NCI-H1436 (cell line): ENCODE data around the gene RAD51B.

Experiments
- DNase-seq: peaks from one replicate; lab custom pipeline; 2025; lab: John Stamatoyannopoulos, UW

The RAD51B gene

DNA sequence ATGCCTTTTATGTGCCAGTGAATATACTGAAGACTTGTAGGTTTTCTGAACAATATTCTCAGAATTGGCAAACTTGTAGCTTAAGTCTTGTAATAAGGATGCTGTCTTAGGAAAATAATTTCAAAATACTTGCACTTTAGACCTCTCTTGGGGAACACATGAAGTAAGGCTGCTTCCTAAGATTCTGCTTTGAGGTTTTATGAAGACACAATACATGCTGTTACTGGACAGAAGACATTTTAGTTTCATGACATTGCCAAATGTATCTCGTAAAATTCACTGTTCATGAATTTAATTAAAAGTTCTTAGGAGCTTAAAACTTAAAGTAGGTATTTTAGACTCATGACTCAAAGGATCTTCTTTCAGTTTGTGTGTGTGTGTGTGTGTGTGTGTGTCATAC lies 80.7 kb downstream of the RAD51B start:
- DNase-seq: no peak

DNA sequence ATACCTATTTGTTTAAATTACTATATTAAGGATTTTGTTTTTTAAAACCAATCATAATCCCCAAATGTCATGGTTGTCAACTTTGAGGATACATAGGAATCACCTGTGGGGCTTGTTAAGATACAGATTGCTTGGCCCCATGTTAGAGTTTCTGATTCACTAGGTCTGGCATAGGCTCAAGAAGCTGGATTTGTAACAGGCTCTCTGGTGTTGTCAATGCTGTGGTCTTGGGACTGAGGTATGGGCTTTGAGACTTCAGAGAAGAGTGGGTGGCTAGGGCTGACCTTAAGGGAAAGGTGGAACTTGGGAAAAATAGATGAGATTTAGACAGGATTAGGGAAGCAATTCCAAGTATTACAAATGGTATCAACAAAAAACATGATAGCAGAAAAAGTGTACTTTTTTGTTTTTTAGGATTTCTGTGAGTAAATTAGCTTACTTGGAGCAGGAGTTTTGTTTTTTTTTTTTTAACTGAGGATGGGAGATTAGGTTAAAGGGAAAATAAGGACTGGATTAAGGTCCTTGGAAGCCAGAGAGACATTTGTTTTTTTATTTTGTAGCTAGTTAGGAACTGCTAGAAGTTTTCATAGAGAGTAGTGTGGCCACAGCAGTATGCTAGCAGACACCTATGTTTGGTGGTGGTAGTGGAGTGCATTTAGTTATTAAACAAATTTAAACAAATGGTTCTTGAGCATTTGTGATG lies 88.6 kb downstream of the RAD51B start:
- DNase-seq: no peak

DNA sequence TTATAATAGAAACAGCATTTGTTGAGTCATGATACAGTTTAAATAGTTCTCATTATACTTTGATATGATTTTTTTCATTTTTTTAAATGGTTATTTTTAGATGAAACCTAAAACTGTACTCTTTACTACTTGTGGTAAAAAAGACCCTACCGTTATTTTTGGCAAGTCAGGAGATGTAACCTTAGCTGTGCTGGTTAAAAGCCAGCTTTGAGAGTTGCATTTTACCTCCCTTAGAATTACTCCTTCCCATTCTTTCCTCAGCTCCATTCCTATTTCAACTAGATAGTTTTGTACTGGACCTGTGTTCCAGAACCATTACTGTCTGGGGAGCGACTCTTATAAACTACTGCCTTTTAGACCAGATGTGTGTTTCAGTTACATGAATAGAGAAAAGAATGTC lies 92.0 kb downstream of the RAD51B start:
- no peak for DNase-seq

DNA sequence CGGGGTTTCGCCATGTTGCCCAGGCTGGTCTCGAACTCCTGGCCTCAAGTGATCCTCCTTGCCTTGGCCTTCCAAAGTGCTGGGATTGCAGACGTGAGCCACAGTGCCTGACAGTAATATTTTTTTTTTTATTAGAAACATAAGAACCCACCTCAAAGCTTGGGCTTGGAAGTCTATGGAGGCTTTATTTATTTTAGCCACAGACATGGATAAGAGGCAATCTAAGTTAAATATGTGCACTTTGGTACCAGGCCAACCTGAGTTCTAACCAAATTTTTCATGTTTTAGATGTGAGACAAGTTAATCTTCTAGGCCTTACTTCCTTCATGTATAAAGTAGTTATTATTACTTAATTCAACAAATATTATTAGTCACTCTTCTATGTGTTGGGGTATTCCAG lies 96.9 kb downstream of the RAD51B start:
- no peak for DNase-seq

DNA sequence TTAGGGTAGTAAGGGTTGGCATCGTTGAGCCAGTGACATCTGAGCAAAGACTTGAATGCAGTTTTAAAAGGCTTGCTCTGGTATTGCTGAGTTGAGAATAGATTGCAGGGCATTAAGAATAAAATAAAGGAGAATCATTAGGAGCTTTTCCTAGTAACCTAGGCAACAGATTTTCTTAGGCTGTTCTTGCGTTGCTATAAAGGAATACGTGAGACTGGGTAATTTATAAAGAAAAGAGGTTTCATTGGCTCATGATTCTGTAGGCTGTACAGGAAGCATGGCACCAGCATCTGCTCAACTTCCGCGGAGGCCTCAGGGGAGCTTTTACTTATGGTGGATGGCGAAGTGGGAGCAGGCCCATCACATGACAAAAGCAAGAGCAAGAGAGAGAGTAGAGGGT lies 97.4 kb downstream of the RAD51B start:
- no peak for DNase-seq

DNA sequence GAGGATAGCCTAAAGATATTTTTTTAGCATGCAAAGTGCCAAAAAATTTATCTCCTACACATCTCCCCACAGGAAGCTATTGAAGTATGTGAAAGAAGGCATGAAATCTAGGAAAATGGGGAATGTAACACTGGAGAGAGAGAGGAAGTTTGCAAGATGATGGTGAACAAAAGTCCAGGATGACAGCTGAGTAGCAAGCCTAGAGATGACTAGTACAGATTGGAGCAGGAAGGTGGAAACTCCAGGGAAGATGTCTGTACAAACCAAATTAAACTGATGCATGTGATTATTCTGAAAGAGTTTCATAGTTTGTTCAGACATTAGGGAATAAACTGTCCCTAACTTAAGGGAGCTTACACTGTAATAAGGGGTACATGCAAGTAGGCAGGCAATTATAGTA lies 99.3 kb downstream of the RAD51B start:
- DNase-seq: no peak

DNA sequence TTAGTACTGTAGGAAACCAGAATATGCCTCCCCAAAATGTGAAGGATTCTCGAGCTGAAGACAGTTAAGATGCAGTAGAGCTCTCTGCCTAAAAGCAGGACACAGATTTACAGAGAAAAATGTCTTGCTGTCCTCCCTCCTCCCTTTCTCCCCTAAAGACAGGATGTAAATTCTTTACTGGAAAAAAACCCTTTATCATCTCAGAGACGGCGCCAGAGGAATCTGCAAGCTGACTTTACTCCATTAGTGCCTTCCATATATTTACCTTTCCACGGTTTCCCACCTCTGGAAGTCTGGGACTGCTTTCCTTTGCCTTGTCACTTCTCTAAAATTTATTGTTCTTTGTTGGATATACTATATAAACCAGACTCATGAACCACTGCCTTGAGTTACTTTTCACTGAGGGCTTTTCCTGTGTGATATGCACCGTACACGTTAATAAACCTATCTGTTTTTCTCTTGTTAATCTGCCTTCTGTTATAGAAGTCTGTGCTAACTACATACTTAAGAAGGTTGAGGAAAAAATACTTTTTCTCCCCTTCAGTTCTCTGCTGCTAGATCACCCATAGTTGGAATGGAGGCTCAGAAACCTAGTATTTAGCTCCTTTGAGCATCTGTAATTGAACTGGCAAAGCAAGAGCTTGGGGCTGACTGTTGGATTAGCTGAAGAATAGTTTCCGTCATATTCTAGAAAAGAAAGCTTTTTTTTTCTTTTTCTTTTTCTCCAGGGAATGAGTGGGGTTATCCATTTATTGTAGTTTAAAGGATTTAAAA lies 99.9 kb downstream of the RAD51B start:
- no peak for DNase-seq

DNA sequence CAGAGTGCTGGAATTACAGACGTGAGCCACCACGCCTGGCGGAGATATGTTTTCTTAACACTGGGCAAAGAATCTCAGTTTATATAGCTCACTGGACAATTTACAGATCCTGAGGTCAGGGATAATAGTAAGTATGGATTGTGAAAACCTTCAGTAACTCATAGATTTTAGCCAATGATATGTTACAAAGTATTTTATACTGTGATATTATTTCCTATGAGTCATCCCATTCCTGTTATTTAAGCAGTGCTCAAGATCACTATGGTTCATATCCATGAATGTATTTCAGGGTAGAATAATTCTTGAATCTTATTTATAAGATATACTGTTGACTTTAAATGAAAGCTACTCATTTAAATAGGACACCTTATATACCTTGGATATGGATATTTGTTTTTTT lies 107.2 kb downstream of the RAD51B start:
- no peak for DNase-seq

DNA sequence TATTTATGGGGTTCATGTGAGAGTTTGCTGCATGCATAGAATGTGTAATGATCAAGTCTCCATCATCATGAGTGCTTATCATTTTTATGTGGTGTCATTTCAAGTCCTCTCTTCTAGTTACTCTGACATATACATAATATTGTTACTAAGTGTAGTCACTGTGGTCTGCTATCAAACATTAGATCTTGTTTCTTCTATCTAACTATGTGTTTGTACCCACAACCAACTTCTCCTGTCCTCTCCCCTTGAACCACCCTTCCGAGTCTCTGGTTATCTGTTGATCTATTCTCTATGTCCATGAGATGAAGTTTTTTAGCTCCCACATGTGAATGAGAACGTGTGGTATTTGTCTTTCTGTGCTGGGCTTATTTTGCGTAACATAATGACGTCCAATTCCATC lies 107.7 kb downstream of the RAD51B start:
- no peak for DNase-seq

DNA sequence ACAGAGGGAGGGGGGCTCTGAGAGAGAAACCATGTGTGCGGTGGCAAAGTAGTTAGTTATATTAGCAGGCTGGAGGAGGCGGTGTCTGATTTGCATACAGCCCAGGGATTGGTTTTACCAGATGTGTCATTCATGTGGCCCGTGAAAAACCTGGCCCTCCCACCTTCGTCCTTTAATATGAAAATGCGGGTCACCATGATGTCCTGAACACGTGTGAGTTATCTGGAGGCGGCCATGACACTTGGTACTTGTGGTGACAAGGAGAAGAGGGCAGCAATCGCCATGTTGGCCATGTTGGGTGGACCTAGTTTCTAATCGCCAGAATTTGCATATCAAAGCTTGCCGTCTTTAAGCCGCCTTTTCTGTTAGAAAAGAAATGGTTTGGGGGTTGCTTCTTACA lies 108.8 kb downstream of the RAD51B start:
- no peak for DNase-seq

DNA sequence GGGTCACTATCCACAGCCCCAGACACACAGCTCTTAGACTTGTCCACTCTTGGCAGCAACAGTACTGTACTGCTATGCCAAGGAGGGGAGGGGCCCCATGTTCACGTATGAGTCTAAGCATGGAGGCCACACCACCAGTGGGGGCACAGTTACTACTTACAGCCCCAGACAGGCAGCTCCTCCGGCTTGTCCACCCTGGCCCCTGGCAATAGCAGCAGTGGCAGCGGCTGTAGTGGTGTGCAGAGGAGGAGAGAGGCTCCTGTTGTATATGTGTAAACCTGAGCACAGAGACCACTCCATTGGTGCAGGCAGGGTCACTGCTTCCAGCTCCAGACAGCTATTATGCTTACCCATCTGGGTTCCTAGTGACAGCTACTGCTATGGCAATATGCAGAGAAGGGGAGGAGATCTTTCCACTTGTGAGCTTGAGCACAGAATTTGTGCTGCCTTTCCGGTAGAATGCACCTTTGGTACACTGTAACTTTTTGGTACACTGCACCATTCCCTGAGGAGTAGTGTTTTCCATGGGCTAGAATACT lies 113.2 kb downstream of the RAD51B start:
- no peak for DNase-seq

DNA sequence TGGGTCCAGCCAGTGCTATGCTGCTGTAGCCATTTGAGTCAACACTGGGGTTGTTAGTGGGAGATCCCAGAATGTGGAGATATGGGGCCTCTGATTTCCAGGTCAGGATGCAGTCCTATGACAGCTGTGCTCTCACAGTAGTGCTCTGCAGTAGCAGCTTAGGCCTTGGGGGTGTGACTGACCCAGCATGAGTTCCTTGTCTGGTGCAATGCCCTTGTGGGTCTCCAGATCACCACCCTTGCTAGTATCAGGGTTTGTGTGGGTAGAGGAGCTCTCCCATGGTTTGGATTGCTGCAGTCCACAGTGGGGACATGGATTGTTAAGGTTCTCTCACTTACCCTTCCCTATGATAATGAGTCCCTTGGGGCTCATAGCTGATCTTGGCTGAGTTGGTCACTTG lies 113.7 kb downstream of the RAD51B start:
- no peak for DNase-seq

DNA sequence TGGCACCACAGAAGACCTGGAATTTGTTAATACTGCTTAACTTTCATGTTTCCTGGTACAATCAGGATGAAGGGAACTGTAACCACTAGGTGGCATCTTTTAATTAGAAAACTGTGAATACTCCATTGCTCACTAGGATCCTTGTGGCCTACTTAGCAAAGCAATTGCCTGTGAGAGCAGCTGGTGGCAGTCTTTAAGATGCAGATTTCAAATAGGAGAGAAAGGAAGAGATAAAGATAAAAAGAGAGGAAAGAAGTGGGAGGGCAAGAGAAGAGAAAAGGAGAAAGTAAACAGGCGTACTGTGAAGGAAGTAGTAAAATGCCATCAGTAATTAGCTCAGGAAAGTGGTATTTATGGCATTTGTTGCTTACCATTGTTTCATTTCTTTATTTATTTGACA lies 114.5 kb downstream of the RAD51B start:
- DNase-seq: peak; percentile 56

DNA sequence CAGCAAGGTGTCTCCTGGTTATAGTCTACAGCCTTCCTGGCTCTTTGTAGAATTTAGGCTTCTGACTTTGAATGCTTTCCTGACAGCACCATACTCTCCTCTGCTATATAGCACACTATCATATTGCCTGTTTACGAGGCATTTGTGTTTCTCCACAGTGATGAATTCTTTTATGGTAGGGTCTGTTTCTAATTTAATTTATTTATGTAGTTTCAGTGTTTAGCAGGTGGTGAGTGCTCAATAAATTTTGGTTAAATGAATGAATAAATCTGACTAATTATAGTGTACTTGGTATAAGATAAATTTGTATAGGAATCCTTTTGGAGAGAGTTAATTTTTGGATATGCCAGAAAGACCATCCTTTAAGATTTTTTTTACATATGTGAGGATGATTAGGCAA lies 115.3 kb downstream of the RAD51B start:
- no peak for DNase-seq

DNA sequence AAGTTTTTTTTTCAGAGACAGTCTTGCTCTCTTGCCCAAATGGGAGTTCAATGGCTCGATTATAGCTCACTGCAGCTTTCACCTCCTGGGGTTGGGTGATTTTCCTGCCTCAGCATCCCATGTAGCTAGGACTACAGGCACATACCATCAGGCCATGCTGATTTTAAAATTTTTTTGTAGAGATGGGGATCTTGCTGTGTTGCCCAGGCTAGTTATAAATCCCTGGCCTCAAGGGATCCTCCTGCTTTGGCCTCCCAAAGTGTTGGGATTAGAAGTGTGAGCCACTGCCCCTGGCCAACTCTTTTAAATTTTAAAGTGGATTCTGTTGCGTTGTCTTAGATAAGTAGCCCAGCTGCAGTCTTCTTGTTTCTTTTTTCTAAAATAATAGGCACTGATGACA lies 115.8 kb downstream of the RAD51B start:
- no peak for DNase-seq

DNA sequence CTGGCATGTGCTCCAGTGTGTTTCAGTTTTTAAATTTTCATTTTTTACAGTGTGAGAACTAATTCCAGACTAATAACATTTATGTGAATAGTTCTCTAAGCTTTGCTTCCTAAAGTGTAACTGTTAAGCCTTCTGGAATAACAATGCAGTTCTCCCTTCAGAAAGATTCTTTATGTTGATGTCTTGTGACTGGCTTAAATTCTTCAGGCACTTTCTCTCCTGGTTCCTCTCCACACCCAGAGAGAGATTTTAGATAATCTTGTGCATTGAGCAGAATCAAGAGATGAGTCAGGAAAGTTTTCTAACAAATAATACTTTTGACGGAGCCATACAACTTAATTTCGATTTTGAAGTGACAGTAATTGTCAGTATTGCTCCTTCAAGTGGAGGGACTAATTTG lies 118.5 kb downstream of the RAD51B start:
- no peak for DNase-seq

DNA sequence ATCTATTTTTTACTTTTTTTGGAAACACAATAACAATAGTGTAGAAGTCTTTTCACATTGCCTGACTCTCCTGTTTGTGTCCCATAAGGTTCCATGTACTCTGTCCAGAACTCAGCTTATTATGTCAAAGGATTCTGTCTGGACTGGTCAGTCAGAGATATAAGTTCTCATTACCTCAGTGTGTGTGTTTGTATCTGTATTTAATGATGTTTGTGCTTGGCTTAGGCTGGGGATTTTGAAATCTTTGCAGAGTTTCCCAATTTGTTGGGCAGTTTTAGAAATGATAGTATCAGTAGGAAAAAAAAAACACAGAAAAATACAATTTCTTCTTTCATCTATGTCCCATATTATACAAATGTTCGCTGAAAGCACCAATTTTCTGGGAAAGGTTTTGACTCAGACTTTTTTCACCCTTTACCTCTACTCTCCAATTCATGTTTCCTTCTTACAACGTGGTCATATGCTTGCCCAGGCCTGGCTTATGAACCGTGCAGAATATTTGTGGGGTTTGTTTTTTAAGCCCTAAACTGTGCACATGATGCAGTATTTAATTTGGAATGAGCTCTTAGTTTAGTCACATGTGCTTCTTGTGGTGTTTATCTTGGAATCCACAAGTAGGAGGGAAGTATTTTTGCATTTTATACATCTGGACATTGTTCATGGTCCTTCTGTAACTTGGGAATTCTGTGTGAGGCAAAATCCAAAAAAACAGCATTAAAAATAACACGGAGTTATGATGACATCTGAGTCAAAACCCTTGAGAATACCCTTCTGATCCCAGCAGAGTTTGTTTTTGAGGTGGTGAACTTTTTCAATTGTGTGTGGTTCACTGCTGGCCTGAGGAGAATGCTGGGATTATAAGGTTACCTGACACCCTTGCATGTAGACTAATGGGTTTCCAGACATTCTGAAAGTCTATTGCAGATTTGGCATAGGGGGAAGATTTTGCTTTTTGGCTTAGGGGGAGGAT lies 121.2 kb downstream of the RAD51B start:
- no peak for DNase-seq

DNA sequence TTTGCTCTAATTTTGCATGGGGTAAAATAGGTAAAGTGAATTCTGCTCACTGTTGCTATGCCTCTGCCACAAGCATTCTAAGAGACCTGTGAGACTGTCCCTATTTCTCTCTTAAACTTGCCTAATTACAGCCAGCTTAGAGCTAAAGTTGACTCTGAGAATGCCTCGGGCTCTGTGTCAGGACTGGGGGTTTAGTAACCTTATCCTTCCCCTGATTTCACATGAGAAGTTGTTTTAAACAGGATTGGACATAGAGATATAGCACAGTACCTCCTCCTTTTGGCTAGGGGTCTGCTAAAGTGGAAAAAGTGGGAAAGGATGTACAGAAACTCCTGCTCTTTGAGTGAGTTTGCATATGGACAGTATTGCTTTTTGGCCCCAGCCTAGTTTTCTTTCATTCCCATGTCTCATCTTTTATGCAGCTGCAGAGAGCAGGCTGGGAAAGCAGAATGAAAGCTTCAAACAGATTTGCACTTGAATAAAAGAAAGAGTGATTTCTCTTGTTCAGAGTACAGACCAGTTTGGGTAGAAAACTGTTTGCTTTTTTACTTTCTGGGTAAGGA lies 122.0 kb downstream of the RAD51B start:
- no peak for DNase-seq

DNA sequence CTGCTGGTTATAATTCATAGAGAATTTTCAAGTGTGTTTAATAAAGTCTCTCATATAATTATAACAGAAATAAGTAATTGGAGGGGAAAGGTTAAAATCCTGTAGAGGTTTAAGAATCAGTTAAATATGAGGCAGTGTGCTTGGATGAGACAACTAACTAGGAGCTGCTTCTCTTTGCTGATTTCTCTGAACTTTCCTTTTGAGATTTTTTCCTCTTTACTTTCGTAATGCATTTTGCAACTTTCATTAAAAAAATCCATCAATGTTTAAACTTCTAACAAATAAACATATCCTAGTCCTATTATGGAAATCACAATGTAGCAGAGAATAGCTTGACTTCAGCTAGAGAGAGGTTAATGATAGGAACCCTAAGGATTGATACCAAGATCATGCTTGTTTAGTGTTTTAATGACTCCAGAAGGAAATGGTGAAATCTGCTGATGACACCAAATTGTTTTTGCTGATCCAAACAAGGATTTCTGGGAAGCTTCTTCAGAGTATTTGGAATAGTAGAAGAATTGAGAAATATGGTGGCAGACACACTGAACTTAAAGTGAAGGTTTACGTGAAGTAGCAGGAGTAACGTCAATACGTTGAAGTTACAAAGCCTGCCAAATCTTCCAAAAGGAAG lies 122.6 kb downstream of the RAD51B start:
- no peak for DNase-seq

DNA sequence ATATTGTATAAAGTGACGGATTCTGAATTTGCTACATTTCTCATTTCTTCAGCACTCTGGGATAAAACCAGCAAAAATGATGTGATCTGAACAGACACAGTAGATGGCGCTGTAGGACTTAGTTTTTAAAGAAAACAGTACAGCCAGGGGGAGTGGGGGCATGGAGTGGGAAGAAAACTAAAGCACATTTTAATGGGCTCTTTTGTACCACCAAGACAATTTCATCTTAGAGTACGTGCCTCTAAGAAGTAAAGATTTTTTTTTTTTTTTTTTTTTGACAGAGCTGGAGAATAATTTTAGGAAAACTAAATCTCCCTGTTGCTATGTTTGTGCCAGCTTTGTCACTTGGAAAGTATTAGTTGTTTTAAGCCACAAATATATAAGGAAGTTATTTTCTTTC lies 124.4 kb downstream of the RAD51B start:
- peak; percentile 71 for DNase-seq

DNA sequence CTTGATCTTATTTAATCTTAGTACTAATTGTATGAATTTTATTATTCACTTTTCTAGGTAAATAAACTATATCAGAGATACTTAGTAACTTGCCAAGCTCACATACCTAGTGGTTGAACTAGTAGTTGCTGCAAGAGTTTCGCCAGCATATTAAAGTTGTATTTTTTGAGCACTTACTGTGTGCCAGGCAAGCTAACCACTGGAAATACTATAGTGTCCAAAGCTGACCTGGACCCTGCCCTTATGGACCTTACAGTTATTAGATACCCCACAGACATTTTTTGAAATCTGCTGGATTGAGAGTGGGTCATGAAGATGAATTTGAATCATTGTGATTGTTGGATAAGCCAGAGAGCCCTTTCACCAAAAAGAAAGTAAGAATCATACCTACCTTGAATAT lies 125.0 kb downstream of the RAD51B start:
- DNase-seq: no peak

DNA sequence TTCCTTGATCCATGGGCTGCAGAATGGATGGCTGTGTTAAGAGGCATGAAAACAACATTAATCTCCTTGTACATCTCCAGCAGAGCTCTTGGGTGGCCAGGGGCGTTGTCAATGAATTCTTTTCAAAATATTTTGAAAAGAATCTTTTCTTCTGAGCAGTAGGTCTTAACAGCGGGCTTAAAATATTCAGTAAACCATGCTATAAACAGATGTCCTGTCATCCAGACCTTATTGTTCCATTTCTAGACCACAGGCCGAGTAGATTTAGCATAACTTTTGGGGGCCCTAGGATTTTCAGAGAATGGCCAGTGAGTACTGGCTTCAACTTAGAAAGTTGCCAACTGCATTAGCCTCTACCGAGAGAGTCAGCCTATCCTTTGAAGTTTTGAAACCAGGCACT lies 130.2 kb downstream of the RAD51B start:
- no peak for DNase-seq
